Endometrial microvascular endothelial cells (primary cell): ENCODE measurements around the gene G0S2. TPM values are rescaled to one million over a fixed set of nuclear protein-coding genes. Genes with fewer than 3 reads are reported as not detected.

Experiments
- in situ Hi-C: cut with HindIII; loops from 2 replicates; pipeline ENCODE4 v1.10.0; 2017; ENCODE audit warnings: low sequenced_read_pairs, low pct_unique_long_range_greater_than_20kb; ENCODE audit errors: inconsistent ontology term
- total RNA-seq: library from RNA; depleted of rRNA; stranded (reverse); fragments of >200 nt; gene quantifications from one replicate; pipeline ENCODE4 v1.2.3, GENCODE V29; 2015; ENCODE audit errors: inconsistent ontology term

Gene G0S2
- total RNA-seq, result 34.6 TPM

DNA sequence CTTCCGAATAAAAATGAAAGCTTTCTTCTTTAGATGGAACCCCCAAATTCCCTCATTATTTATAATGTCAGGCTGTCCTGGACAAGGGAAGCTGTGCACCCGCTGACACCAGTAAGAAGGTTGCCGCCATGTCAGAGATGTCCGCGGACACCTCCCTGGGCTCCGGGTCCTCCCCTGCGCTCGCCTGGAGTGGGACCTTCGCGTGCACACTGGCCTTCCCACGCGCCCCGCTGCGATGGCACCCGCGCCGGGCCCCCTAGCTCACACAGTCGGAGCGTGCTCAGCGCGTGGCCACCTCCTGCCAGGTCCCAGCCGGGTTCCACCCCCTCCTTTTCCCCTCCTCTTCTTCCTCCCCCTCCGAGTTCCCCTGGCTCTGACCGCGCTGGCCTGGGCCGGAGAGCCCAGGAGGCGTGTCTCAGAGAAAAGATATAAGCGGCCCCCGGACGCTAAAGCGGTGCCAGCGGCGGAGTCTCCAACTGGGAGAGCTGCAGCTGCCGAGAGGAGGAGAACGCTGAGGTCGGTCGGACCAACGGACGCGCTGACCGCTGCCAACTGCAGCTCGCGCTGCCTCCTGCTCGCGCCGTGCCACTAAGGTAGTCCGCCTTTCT is at the start of gene G0S2:
TSS of gene G0S2 (plus strand) at position 456 of the 608 bp plus-strand sequence. CDS start 273 bp downstream, outside the sequence.
- in situ Hi-C loops, result no loop called here

DNA sequence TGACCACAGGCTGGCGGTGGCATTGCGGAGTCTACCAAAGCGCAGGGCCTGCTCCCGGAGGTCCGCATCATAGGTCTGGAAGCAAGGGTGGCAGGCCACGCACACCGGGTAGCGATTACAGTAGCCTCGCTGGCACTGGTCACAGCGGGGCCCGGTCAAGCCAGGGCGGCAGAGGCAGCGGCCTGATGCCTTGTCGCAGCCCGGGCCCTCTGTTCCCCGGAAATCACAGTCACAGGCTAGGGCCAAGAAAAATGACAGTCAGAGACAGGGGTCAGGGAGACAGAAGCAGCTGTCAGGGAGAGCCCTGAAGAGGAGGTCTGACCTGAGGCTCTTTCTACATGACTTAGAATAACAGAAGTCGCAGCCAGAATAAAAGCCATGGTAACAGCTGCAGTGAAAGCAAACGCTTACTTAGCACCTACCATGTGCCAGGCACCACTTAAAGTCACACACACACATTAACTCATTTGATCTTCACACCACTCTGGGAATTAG is 49.4 kb upstream of the G0S2 start:
- in situ Hi-C loops, result no loop called here

GRCh38 chr1:209626346-209627026 is 48.7 kb upstream of the G0S2 start:
- in situ Hi-C loops, result no loop called here

- in situ Hi-C loops, result no loop called here
Measured at GRCh38 chr1:209627027-209627731, 48.0 kb upstream of the G0S2 start.

DNA sequence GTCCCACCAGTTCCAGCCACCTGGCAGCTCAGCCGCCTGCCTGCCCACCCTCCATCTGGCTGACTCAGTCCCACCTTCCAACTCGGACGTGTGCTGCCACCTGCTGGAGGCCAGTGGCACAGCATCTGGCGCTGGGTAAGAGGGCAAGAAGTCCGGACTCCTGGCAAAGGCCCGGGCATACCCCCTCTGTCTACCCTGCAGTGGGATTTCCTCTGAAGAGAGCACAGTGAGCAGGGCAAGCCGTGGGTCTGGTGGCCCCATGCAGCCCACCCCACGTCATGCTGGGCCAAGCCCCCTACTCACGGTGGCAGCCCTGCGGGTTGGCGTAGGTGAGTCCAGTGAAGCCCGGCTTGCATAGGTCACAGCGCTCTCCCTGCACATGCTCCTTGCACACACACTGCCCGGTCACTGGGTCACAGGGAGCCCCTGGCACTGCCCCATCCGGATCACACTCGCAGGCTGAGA is 47.4 kb upstream of the G0S2 start:
- in situ Hi-C loops, result no loop called here

DNA sequence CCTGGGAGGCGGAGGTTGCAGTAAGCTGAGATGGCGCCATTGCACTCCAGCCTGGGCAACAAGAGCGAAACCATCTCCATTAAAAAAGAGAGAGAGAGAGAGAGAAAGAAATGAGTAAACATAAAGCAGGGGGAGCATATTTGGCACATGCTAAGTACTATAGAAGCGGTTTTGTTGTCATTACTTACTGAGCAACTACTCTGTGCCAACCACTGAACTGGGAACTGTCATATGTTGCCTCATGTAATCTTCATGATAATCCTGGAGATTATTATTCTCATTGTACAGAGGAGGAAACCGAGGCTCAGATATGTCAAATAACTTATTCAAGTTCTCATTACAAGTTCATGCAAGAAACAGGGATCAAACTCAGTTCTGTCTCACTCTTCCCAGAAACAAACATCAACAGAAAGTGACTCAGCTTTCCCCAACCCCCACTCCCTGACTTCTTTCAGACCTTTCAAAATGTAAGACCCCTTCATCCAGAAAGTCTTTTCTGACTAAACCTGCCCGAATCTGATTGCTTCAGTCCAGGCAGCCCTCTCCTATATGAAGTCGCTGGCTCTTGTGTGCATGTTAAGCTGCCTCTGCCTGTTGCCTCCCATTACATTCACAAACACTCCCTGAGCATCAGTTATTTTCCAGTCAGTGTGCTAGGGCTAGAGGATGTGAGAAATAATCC is 46.5 kb upstream of the G0S2 start:
- in situ Hi-C loops, result no loop called here

GRCh38 chr1:209629621-209630382 is 45.4 kb upstream of the G0S2 start:
- in situ Hi-C loops, result no loop called here

GRCh38 chr1:209630383-209631225 is 44.6 kb upstream of the G0S2 start:
- in situ Hi-C loops, result no loop called here

- in situ Hi-C loops, result no loop called here
Measured at GRCh38 chr1:209633335-209633997, 41.7 kb upstream of the G0S2 start.

- in situ Hi-C loops, result no loop called here
Measured at GRCh38 chr1:209634005-209634737, 41.0 kb upstream of the G0S2 start.

DNA sequence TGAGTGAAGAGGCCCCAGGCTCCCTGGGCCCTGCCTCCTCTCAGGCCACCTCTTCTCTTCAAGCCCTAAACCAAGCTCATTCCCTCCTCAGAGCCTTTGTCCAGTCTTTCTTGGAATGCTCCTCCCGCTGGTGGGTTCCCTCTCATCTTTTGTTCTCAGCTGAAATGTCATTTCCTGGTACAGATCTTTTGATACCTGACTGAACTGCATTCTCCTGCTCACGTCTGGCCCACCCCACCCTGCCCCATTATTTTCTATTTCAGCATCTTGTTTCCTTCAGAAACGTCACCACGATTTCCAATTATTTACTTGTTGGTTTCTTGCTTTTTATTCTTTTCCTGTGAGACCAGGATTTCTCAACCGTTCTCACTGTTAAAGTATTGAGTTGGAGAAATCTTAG is 39.4 kb upstream of the G0S2 start:
- in situ Hi-C loops, result no loop called here

DNA sequence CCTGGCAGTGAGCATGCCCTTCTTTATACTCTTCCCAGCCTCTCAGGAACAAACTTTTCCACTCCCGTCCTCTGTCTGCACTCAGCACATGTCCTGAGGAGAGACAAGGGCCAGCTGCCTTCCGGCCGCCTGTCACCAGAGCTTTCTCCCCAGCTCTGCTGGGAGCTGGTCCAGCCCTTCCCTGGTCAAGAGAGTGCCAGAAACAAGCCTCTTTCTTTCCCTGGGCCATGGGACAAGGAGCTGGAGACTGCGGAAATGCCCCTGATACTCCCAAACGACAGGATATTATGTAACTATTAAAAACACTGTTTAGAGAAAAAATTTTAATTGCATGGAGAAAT is 33.4 kb upstream of the G0S2 start:
- in situ Hi-C loops, result no loop called here

DNA sequence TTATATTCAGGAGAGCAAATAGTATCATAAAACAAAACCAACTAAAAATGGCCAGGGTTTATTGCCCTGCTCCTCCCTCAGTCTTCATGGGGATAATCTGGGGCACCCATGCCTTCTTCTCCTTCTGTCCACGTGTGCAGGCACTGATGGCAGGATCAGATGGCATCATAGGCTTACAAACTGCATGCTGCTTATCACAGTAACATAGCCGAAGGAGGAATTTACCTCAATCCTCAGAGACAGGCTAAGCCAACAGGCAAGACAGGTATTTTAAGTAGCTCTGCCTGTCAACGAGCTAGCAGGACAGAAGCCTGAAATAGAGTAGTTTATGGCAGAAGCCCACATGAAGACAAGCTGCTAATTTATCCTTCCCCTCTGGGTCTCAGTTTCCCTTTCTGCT is 32.4 kb upstream of the G0S2 start:
- in situ Hi-C loops, result no loop called here

DNA sequence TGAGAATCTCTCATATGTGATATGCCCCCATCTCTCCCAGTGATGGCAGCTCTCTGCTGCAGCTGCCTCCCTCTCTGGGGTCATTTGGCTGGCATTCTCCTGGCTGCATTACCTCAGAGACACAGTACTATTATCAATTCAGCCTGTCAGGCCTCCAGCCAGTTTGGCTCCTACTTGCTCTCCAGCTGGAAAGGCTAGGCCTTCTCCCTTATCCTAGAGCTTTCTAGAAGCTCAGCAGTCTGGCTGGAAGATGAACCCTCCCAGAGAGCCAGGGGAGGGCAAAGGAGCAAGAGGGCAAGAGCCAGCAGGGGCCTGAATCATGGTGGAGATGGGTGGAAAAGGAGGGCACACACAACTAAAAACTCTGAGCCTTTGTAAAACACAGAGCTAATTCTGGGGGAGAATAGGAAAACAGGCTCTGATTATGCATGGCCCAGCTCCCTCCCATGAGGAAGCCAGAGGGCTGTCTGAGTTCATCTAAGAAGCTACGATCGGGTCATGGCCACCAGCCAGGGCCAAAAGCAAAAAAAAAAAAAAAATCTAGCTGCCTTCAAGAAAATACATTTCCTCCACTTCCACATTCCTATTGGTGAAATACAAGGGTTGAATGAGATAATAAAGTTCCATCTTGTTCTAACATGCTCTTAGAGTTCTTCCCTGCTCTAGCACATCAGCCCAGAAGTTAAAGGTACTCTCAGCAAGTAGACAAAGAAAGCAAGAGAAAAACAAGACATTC is 31.8 kb upstream of the G0S2 start:
- in situ Hi-C loops, result no loop called here

- in situ Hi-C loops, result no loop called here
Measured at GRCh38 chr1:209645574-209646452, 29.4 kb upstream of the G0S2 start.
